ENCODE data around the gene RFT1.

Gene RFT1

GRCh38 chr3:53049987-53050386 is 80.2 kb downstream of the RFT1 start:
- DNase-seq (ENCODE audit: extremely low read depth, low read depth): no peak
- no peak for TF ChIP-seq CTCF (IDR thresholded peaks at IDR 0.05; ENCODE audit: low read depth, low read length)

DNA sequence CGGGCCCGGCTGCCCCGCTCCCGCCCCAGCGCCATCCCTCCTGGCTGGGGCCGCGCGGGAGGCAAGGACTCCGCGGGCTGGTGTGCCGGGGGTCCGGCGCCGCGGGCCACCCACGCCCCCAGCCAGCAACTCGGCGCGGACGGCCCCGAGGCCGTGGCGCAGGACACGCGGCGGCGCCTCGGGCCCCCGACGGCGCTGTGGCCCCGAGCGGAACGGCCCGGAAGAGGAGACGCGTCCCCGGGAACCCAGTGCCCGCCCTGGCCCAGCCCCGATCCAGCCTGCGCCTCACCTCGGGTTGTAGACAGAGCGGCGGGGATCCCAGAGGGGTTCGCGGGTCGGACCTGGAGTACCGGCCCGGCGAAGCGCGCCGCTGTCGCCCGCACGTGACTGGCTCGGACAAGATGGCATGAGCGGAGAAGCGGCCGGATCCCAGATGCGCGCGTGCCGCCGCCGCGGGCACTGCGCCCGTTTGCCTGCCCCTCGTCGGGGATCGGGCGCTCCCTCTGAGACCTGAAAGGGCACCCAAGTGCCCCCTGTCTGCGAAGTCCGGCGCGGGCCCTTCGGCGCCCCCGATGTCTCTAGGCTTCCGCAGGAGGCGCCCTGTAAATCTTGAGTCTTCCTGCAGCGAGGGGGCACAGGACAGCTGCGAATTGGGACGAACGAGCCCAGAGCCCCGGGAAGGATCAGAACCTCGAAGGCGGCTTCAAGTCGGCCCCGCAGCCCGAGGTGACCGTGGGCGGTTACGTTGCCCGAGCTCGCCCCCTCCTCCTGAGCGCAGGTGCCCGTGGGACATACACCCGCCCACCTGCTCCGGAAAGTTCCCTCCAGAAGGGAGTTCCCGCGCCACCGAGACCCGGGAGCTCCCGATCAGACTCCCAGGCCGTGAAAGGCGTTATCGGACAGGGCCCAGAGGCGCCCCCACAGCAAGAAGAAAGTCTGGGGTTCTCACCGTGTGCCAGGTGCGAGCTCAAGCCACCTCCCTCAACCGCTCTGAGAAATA is 83.8 kb downstream of the RFT1 start:
- TF ChIP-seq CTCF (IDR thresholded peaks at IDR 0.05; ENCODE audit: low read depth, low read length): peak; percentile 41
- no peak for DNase-seq (ENCODE audit: extremely low read depth, low read depth)

- no peak for TF ChIP-seq CTCF (IDR thresholded peaks at IDR 0.05; ENCODE audit: low read depth, low read length)
- DNase-seq (ENCODE audit: extremely low read depth, low read depth): peak; percentile 18
These were observed 84.6 kb downstream of the RFT1 start, which contains the start of gene SFMBT1 for GRCh38 chr3:53045518-53046170. Gene SFMBT1 (minus strand): TSS chr3:53046073. CDS start chr3:52969128, 76,945 bp downstream.

- no peak for TF ChIP-seq CTCF (IDR thresholded peaks at IDR 0.05; ENCODE audit: low read depth, low read length)
- peak; percentile 5 for DNase-seq (ENCODE audit: extremely low read depth, low read depth)
These were observed 85.3 kb downstream of the RFT1 start for GRCh38 chr3:53044711-53045517.

- DNase-seq (ENCODE audit: extremely low read depth, low read depth): no peak
- no peak for TF ChIP-seq CTCF (IDR thresholded peaks at IDR 0.05; ENCODE audit: low read depth, low read length)
These were observed 85.9 kb downstream of the RFT1 start for GRCh38 chr3:53044371-53044710.

- no peak for DNase-seq (ENCODE audit: extremely low read depth, low read depth)
- TF ChIP-seq CTCF (IDR thresholded peaks at IDR 0.05; ENCODE audit: low read depth, low read length): no peak
These were observed 86.5 kb downstream of the RFT1 start for GRCh38 chr3:53043738-53044137.
